Ovary (tissue), 9 donors: ENCODE data around the gene ZCCHC10. TPM values are rescaled to one million over a fixed set of nuclear protein-coding genes. Genes with fewer than 3 reads are reported as not detected.
"Not testable (repeated sequence)": the region's sequence is repeated elsewhere in the genome, so short reads cannot be mapped to it uniquely, and the experiment has no call there.

Experiments
- DNase-seq, 5 donors: peaks; one replicate each; pipeline ENCODE4 v3.0.0-alpha.2; 2019 to 2020
- H3K27ac ChIP-seq, 2 donors: fragments of 200-600 bp; one replicate each; pipeline versions ENCODE4 v1.5.1 to v1.8.0; 2019 to 2022
- H3K27me3 ChIP-seq: fragments of 200-600 bp; one replicate; pipeline ENCODE4 v1.8.0; 2022
- H3K36me3 ChIP-seq: fragments of 200-600 bp; sonication (generic); one replicate; pipeline ENCODE4 v1.5.1; 2019
- H3K4me1 ChIP-seq: one replicate; pipeline ENCODE4 v1.8.1; 2013; ENCODE audit warnings: mild to moderate bottlenecking, moderate library complexity; ENCODE audit not compliant: insufficient read depth
- H3K4me3 ChIP-seq: fragments of 200-600 bp; sonication (generic); one replicate; pipeline ENCODE4 v1.5.1; 2017
- H3K9me3 ChIP-seq, 2 donors: fragments of 200-600 bp in 1 of 2; sonication (generic) in 1 of 2; one replicate each; pipeline versions ENCODE4 v1.5.1 to v1.8.1; 2013 to 2019; ENCODE audit warnings: mild to moderate bottlenecking in 1 of 2, moderate library complexity in 1 of 2
- EP300 ChIP-seq: sonication (generic); formaldehyde crosslinking; IDR thresholded peaks from one replicate; pipeline ENCODE4 v1.6.1; 2017; ENCODE audit warnings: antibody characterized with exemption
- POLR2A ChIP-seq: fragments of 450-650 bp; IDR thresholded peaks from one replicate; pipeline ENCODE4 v1.6.1; 2017; ENCODE audit warnings: antibody characterized with exemption, mild to moderate bottlenecking, moderate library complexity
- WGBS, 3 donors: extraction: QIAGEN DNeasy Blood & Tissue Kit in 1 of 3; methylation state at CpG; one replicate each; pipeline versions ENCODE4 v1.1.5 to v1.1.7; 2013 to 2017; 5-methylcytosine and 5-hydroxymethylcytosine counted together
- intact Hi-C, 4 donors: fragments of 100-400 bp; cut with DNase I; formaldehyde crosslinking; loops; one replicate each; pipeline versions ENCODE4 v1.11.0 to v1.15.1; 2022 to 2023
- polyA plus RNA-seq, 2 donors: library from polyadenylated mRNA; stranded (reverse); fragments of 200-250 nt in 1 of 2; fragments of 350-450 nt in 1 of 2; fragmentation: Illumina TruSeq in 1 of 2; extraction: RNeasy Lipid Tissue Mini Kit (QIAGEN cat#74804) in 1 of 2; gene quantifications; one replicate each; pipeline ENCODE4 v1.2.3, GENCODE V29; 2013 to 2014
- total RNA-seq, 7 donors: library from RNA; depleted of rRNA in 2 of 7; stranded (reverse); fragments of >200 nt in 2 of 7; fragmentation: NEBNext Ultra II Directional in 3 of 7; extraction: Animal tissue kit (Norgen Biotek cat#: 25700) in 3 of 7; gene quantifications; one replicate each; pipeline versions ENCODE4 v1.1.0 to v1.2.4, GENCODE V29; 2016 to 2023
- TF ChIP-seq, protein P1 (sequence below), 3 donors: fragments of 450-650 bp in 2 of 3; fragments of 200-600 bp in 1 of 3; IDR thresholded peaks; one replicate each; pipeline versions ENCODE4 v1.5.1 to v1.8.0; 2016 to 2022; ENCODE audit warnings: antibody characterized with exemption in 3 of 3, mild to moderate bottlenecking in 1 of 3
- donor health status: DM: no; HTN: no; CAD: no; lungs with moderate emphysema.
- donor health status: DM: no; HTN: no; CAD: no.
- donor health status: Bipolar disorder and iron deficiency.
- donor health status: DM: yes; HTN: yes; CAD: no.
- donor health status: DM: no; HTN: no; CAD: no.
- donor health status: DM: yes; HTN: yes; CAD: no.

ZCCHC10 gene
- total and polyA plus RNA-seq, 9 donors, result 13.4 to 19.3 (median 16.2) TPM

GRCh38 chr5:132963171-132964104 lies 62.9 kb downstream of the ZCCHC10 start, which contains the start of gene AFF4:
Gene AFF4, minus strand, starts transcription at chr5:132963634. Its CDS starts 26,445 bp downstream, at chr5:132937189.
- no peaks in the 10 kb centered on the region for H3K9me3 ChIP-seq
- DNase-seq, result peak; percentile 96 to 97 (median 97)
- peak within 1 kb of the TSS; percentile 72 for H3K4me3 ChIP-seq
- peak; percentile 99 for TF ChIP-seq POLR2A
- TF ChIP-seq EP300, result no peak
- TF ChIP-seq, protein P1, sequence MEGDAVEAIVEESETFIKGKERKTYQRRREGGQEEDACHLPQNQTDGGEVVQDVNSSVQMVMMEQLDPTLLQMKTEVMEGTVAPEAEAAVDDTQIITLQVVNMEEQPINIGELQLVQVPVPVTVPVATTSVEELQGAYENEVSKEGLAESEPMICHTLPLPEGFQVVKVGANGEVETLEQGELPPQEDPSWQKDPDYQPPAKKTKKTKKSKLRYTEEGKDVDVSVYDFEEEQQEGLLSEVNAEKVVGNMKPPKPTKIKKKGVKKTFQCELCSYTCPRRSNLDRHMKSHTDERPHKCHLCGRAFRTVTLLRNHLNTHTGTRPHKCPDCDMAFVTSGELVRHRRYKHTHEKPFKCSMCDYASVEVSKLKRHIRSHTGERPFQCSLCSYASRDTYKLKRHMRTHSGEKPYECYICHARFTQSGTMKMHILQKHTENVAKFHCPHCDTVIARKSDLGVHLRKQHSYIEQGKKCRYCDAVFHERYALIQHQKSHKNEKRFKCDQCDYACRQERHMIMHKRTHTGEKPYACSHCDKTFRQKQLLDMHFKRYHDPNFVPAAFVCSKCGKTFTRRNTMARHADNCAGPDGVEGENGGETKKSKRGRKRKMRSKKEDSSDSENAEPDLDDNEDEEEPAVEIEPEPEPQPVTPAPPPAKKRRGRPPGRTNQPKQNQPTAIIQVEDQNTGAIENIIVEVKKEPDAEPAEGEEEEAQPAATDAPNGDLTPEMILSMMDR (IDR thresholded peaks at IDR 0.05), result peak in 1 of 3 donors; percentile 37
- no peaks in the 10 kb centered on the region for H3K36me3 ChIP-seq
- 0 to 1% (median 0%) methylated on average over 77 to 98 of the region's 98 CpGs for WGBS, 3 donors
- no peaks in the 10 kb centered on the region for H3K27me3 ChIP-seq
- peak within 1 kb of the TSS; percentile 96 to 97 for H3K27ac ChIP-seq
- peaks cover 7% of the 10 kb centered on the region for H3K4me1 ChIP-seq
- intact Hi-C loops, result loop anchor here in 1 of 4 donors (2.0 to 5.0 kb wide), 2 partner anchors 89 to 97 kb away; partner anchors contain the start of genes GDF9, HSPA4 and UQCRQ

DNA sequence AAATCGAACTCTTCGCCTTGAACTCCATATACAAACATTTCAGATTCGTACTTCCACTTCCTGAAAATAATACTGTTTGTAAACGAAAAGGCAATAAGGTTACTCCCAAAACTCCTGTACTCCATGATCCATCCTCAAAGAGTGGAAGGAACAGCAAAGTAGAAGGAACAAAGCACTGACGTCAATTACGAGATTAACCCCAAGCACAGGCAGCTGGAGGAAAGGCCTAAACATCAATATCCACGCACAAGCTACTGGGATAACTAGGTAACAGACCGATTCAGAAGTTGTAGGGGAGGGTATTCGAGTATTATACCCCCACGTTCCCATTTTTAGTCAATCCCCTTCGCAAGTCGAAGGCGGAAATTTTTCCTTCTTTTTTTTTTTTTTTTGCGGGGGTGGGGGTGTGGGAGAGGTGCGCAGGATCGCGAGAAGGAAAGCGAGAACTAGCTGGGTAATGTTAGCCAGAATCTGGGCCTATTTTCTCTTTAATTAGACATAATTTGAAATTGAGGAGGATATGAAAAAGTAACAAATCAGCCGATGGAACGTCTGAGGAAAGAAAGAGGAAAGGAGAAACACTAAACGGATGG lies 63.8 kb downstream of the ZCCHC10 start:
- Histone ChIP-seq H3K27ac (peak overlapping the region; percentile 96 to 97), H3K9me3 (no peaks in the 10 kb centered on the region), H3K36me3 (no peaks in the 10 kb centered on the region), H3K4me3 (peak overlapping the region; percentile 72), H3K4me1 (peaks cover 7% of the 10 kb centered on the region), H3K27me3 (no peaks in the 10 kb centered on the region)
- intact Hi-C loops, result loop anchor here in 1 of 4 donors (2.0 to 5.0 kb wide), 2 partner anchors 90 to 96 kb away; partner anchors contain the start of genes GDF9, HSPA4 and UQCRQ
- DNase-seq, result peak in 3 of 5 donors; percentile 35 to 37 (median 37)
- WGBS, 3 donors, result 0 to 1% (median 0%) methylated on average over 21 of the region's 21 CpGs
- peak; percentile 30 for TF ChIP-seq POLR2A
- TF ChIP-seq EP300, result no peak
- TF ChIP-seq, protein P1 (IDR thresholded peaks at IDR 0.05), result no peak

GRCh38 chr5:132961887-132962286 lies 64.5 kb downstream of the ZCCHC10 start:
- Histone ChIP-seq H3K36me3 (no peaks in the 10 kb centered on the region), H3K27me3 (no peaks in the 10 kb centered on the region), H3K27ac (peak overlapping the region in 1 of 2 donors; percentile 97), H3K9me3 (no peaks in the 10 kb centered on the region), H3K4me1 (peaks cover 9% of the 10 kb centered on the region), H3K4me3 (peak overlapping the region; percentile 72)
- no peak for DNase-seq
- intact Hi-C loops, result loop anchor here in 1 of 4 donors (2.0 to 5.0 kb wide), 2 partner anchors 90 to 95 kb away; partner anchors contain the start of genes GDF9, HSPA4 and UQCRQ
- 1 to 3% (median 2%) methylated on average over 5 of the region's 5 CpGs for WGBS, 3 donors
- no peak for TF ChIP-seq POLR2A
- TF ChIP-seq, protein P1 (IDR thresholded peaks at IDR 0.05), result no peak
- TF ChIP-seq EP300, result no peak

DNA sequence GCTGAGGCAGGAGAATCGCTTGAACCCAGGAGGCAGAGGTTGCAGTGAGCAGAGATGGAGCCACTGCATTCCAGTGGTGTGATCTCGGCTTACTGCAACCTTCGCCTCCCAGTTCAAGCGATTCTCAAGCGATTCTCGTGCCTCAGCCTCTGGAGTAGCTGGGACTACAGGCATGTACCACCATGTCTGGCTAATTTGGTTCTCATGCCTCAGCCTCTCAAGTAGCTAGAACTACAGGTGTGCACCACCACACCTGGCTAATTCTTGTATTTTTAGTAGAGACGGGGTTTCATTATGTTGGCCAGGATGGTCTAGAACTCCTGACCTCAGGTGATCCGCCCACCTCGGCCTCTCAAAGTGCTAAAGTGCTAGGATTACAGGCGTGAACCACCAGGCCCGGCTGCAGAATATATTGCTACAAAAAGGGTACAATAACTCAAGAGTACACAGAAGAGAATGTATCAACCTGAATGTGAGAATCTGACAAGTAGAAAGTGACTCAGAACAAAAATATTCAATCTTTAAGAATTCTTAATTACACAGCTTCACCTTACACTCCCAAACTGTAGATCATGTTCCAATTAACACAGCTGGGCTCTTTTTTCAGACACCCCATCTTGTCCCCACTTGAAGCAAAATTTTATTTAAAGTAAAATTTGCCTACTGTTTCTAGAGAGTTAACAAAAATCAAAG lies 65.1 kb downstream of the ZCCHC10 start:
- intact Hi-C loops, result loop anchor here in 1 of 4 donors (5.0 kb wide), 1 partner anchor 91 kb away; the partner anchor contains the start of gene HSPA4
- H3K36me3 ChIP-seq, H3K27me3 ChIP-seq, H3K27ac ChIP-seq, H3K4me1 ChIP-seq, DNase-seq, H3K9me3 ChIP-seq: not testable (repeated sequence)
- H3K4me3 ChIP-seq, result peak overlapping the region; percentile 72
- WGBS, 3 donors, result 73 to 83% (median 76%) methylated on average over 11 of the region's 11 CpGs

DNA sequence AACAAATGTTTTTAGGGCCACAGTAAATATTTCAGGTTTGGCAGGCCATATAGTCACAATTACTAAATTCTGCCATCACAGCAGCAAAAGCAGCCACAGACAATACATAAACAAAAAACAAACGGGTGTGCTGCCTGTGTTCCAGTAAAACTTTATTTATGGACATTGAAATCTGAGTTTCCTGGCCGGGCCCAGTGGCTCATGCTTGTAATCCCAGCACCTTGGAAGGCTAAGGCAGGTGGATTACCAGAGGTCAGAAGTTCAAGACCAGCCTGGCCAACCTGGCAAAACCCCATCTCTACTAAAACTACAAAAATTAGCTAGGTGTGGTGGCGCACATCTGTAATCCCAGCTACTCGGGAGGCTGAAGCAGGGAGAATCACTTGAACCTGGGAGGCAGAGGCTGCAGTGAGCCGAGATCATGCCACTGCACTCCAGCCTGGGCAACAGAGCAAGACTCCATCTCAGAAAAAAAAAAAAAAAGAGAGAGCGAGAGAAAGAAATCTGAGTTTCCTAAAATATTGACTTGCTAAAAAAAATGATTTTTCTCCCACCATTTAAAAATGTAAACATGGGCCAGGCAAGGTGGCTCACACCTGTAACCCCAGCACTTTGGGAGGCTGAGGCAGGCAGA lies 70.1 kb downstream of the ZCCHC10 start:
- H3K4me3 ChIP-seq, result not testable (repeated sequence)
- peaks cover 12% of the 10 kb centered on the region for H3K4me1 ChIP-seq
- WGBS, 3 donors, result 80 to 84% (median 80%) methylated on average over 6 of the region's 6 CpGs

More for the DNA sequence above, 70.1 kb downstream of the ZCCHC10 start:
- intact Hi-C loops, H3K36me3 ChIP-seq, H3K9me3 ChIP-seq, DNase-seq, H3K27me3 ChIP-seq, H3K27ac ChIP-seq: not testable (repeated sequence)
